A549 treated with Hydrocortisone at 1 μM for 4 hours (cell line): ENCODE measurements around the gene RTRAF. TPM values are rescaled to one million over a fixed set of nuclear protein-coding genes. Genes with fewer than 3 reads are reported as not detected.

Source experiments
- total RNA-seq: library from RNA; stranded (reverse); fragments of 200-300 nt; extraction: Qiagen RNA extraction; gene quantifications from 5 replicates; pipeline ENCODE4 v1.2.3, GENCODE V29; 2022

Gene RTRAF
- 256 to 273 TPM (median 262 TPM) in 5 replicates for total RNA-seq

GRCh38 chr14:51989293-51990234 is at the start of gene RTRAF:
Gene RTRAF (plus strand): TSS chr14:51989546. CDS start chr14:51989640, 94 bp downstream.

Other genes starting within 250 kb of the RTRAF start
- gene GNG2, start 128.9 kb upstream of the RTRAF start, total RNA-seq, result 2.3 to 3.1 TPM (median 2.6 TPM) in 5 replicates
- gene NID2, start 79.5 kb downstream of the RTRAF start, total RNA-seq, result 24.6 to 41.4 TPM (median 28.0 TPM) in 5 replicates